ENCODE measurements around the gene TBX18. TPM values are rescaled to one million over a fixed set of nuclear protein-coding genes. Genes with fewer than 3 reads are reported as not detected.

The TBX18 gene
- total and polyA plus RNA-seq, 10 of the 15 experiments (the other 5 are each of a cell fraction or from before 2014, with no cell fraction given): 0.03 to 6.1 (median 0.17) TPM; not detected in 6

DNA sequence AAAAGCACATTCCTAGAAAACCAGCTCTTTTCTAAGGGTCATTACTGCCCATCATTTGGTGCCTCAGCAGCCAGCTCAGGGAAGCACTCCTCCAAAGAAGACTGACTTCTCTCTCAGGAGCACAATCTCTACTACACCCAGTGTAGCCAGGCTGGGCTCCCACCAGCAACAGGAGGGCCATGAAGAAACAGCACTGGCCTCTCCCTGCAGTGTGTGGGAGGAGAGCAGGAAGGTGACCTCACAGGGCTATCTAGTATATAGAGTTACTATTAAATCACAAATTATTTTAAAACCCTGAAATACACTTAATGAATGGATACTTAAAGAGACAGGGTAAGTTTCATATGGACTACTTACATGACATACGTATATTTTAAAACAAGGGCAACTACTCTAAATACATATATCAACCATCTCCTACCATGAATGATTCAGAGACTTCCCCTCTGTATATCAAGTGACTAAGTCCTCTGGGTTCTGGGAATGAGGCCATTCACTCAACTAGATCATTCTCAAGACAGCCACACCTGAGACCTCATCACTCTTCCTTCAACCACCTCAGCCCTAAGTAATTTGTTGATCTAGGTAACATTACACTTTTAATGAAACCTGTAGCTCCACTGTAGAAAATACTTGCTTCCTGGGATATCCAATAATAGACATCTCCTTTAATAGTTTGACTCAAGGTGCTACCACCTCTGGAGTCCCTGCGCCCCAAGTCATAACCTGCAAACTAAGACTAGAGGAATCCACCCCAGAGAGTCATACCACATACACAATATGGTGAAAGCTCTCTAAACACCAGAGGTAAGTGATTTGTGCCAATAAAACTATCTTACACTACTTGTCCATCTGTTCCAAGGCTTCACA, 25.2 kb downstream of the TBX18 start:
- DNase-seq (ENCODE audit: low read depth, low spot score): no peak
- 12% methylated on average over 2 of the region's 2 CpGs for WGBS (ENCODE audit: insufficient coverage, insufficient replicate concordance, low lambda C conversion rate, missing lambda C conversion rate)
- Histone ChIP-seq H3K27me3 (replicated peaks in 1 of 2; ENCODE audit: control insufficient read depth in 2 of 2, insufficient read depth in 2 of 2, low read length in 1 of 2) (no peaks in the 10 kb centered on the region), H3K27ac (ENCODE audit: control insufficient read depth, insufficient read depth) (no peak overlapping the region), H4K20me1 (ENCODE audit: control insufficient read depth, insufficient read depth) (no peaks in the 10 kb centered on the region), H3K36me3 (ENCODE audit: control insufficient read depth in 2 of 2, insufficient read depth in 2 of 2, low read length in 1 of 2) (no peaks in the 10 kb centered on the region), H3K4me3 (no peak overlapping the region), H3K9ac (ENCODE audit: control insufficient read depth, insufficient read depth, low read length) (no peak overlapping the region), H3K79me2 (ENCODE audit: control insufficient read depth, insufficient read depth, low read length) (no peaks in the 10 kb centered on the region), H3K4me2 (ENCODE audit: control insufficient read depth, insufficient read depth) (no peak overlapping the region), H2AFZ (ENCODE audit: control insufficient read depth, low read depth, low read length) (no peak overlapping the region), H3K9me3 (replicated peaks; ENCODE audit: control insufficient read depth, insufficient read depth, low read length) (no peaks in the 10 kb centered on the region), H3K4me1 (ENCODE audit: control insufficient read depth, insufficient read depth, low read length) (no peaks in the 10 kb centered on the region)
- intact Hi-C loops (cut with micrococcal nuclease; ENCODE audit: unreplicated experiment): no loop called here
- in situ Hi-C loops (cut with MboI): no loop called here
- ChIA-PET RAD21 (ENCODE audit: unreplicated experiment) (no interaction called here), CTCF (interaction anchor here (0.8 to 1.1 kb wide), 2 partner anchors 20 to 223 kb away, joined by 3 read pairs; no protein-coding TSS in a partner anchor), POLR2A (no interaction called here), SMC1A (ENCODE audit: uncharacterized antibody, unreplicated experiment) (no interaction called here)
- no TSS peak for BruUV-seq (replicated peaks)
- TF ChIP-seq YBX1 (IDR thresholded peaks at IDR 0.05) (no peak), NR2C2 (IDR thresholded peaks at IDR 0.05; ENCODE audit: borderline replicate concordance, control insufficient read depth, insufficient read length, low read depth) (no peak), RB1 (IDR thresholded peaks at IDR 0.05; ENCODE audit: borderline replicate concordance) (no peak), HDGF (IDR thresholded peaks at IDR 0.05) (no peak), RFX5 (IDR thresholded peaks at IDR 0.05; ENCODE audit: low read depth, low read length) (no peak), POU2F2 (IDR thresholded peaks at IDR 0.05; ENCODE audit: borderline replicate concordance, low read depth, low read length) (no peak), MEF2B (IDR thresholded peaks at IDR 0.05; ENCODE audit: partially characterized antibody, poor library complexity, severe bottlenecking) (no peak), WRNIP1 (IDR thresholded peaks at IDR 0.05; ENCODE audit: borderline replicate concordance, low read depth, low read length) (no peak)
- TF ChIP-seq, protein P1, sequence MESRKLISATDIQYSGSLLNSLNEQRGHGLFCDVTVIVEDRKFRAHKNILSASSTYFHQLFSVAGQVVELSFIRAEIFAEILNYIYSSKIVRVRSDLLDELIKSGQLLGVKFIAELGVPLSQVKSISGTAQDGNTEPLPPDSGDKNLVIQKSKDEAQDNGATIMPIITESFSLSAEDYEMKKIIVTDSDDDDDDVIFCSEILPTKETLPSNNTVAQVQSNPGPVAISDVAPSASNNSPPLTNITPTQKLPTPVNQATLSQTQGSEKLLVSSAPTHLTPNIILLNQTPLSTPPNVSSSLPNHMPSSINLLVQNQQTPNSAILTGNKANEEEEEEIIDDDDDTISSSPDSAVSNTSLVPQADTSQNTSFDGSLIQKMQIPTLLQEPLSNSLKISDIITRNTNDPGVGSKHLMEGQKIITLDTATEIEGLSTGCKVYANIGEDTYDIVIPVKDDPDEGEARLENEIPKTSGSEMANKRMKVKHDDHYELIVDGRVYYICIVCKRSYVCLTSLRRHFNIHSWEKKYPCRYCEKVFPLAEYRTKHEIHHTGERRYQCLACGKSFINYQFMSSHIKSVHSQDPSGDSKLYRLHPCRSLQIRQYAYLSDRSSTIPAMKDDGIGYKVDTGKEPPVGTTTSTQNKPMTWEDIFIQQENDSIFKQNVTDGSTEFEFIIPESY (IDR thresholded peaks at IDR 0.05): no peak
- TF ChIP-seq, protein P2, sequence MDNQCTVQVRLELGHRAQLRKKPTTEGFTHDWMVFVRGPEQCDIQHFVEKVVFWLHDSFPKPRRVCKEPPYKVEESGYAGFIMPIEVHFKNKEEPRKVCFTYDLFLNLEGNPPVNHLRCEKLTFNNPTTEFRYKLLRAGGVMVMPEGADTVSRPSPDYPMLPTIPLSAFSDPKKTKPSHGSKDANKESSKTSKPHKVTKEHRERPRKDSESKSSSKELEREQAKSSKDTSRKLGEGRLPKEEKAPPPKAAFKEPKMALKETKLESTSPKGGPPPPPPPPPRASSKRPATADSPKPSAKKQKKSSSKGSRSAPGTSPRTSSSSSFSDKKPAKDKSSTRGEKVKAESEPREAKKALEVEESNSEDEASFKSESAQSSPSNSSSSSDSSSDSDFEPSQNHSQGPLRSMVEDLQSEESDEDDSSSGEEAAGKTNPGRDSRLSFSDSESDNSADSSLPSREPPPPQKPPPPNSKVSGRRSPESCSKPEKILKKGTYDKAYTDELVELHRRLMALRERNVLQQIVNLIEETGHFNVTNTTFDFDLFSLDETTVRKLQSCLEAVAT (IDR thresholded peaks at IDR 0.05): no peak
- ATAC-seq: no peak; the same call in 2 of the 3 replicates
- no peak for FAIRE-seq

Data from GM12878 (cell line).